Measurements from ENCODE around the gene RAPGEF3.

The RAPGEF3 gene, protein sequence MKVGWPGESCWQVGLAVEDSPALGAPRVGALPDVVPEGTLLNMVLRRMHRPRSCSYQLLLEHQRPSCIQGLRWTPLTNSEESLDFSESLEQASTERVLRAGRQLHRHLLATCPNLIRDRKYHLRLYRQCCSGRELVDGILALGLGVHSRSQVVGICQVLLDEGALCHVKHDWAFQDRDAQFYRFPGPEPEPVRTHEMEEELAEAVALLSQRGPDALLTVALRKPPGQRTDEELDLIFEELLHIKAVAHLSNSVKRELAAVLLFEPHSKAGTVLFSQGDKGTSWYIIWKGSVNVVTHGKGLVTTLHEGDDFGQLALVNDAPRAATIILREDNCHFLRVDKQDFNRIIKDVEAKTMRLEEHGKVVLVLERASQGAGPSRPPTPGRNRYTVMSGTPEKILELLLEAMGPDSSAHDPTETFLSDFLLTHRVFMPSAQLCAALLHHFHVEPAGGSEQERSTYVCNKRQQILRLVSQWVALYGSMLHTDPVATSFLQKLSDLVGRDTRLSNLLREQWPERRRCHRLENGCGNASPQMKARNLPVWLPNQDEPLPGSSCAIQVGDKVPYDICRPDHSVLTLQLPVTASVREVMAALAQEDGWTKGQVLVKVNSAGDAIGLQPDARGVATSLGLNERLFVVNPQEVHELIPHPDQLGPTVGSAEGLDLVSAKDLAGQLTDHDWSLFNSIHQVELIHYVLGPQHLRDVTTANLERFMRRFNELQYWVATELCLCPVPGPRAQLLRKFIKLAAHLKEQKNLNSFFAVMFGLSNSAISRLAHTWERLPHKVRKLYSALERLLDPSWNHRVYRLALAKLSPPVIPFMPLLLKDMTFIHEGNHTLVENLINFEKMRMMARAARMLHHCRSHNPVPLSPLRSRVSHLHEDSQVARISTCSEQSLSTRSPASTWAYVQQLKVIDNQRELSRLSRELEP

DNA sequence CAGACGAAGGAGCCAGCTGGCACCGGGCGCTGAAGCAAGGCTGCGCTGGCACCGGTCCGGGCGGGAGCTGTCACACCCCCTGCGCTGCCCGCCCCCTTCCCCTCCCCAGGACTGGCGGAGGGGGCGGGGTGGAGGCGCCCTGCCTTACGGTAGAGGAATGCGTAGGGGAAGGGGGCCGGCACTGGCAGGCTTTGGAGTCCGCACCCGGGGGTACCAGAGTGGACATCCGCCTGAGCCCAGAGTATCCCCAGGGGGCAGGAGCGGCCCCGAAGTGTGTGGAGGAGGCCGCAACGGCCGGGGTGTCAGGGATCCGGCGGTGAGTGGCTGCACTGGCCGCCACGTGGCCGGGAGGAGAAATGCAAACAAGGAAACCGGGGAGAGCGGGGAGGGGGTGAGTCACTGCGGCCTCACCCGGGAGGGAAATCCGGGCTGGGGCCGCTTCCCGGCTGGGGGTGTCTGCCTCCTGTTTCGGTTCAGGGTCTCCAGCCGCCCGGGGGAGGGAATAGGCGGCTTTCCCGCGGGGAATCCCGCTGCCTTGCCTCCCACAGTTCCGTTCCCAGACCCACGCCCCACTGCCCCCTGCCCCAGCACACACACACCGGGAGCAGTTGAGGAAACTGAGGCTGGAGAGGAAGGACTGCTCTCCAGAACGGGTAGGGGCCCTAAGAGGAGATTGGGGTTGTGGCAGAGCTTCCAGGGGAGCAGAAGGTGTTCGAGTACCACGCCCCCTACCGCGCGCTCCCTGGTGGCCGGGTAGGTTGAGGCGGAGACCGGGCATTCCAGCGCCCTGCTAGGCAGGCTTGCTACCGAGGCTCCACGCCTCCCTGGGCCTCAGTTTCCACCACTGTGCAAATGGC, at the start of gene RAPGEF3:
Gene RAPGEF3, minus strand, starts transcription at position 47 of the 857 bp plus-strand sequence. CDS start 324 bp downstream, outside the sequence.
- peak; percentile 59 for DNase-seq

DNA sequence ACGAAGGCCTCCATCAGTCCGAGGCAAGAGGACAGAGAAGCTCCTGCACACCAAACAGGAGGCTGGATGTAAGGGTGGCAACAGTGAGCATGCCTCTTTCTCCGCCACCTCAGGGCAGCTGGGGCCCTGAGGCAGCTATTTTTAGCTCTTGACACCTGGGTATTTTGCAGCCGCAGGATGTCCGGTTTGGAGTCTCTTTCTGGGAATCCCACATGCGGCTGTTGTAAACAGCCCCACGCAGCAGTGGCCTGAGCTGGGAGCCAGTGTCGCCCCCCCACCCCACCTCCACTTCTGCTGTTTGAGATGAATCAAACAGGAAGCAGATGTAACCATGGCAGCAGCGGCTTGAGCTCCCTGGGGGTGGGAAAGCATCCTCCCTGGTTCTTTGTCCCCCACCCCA, 49.4 kb upstream of the RAPGEF3 start:
- DNase-seq = peak; percentile 79

DNA sequence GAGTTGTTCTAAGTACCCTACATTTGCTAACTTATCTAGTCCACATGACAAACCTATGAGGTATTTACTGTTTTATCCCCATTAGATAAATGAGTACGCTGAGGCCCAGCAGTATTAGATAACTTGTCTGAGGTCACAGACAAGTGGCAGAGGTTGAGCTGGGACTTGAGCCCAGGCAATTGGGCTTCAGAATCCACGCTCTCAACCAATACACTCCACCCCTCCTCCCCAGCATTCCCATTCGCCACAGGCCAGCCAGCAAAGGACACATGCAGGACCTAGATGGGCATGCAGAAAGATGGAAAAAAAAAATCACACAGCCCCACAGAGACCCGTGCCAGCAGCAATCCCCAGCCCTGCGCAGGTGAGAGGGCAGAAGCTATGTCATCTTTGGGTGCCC, 48.7 kb upstream of the RAPGEF3 start:
- no peak for DNase-seq

DNA sequence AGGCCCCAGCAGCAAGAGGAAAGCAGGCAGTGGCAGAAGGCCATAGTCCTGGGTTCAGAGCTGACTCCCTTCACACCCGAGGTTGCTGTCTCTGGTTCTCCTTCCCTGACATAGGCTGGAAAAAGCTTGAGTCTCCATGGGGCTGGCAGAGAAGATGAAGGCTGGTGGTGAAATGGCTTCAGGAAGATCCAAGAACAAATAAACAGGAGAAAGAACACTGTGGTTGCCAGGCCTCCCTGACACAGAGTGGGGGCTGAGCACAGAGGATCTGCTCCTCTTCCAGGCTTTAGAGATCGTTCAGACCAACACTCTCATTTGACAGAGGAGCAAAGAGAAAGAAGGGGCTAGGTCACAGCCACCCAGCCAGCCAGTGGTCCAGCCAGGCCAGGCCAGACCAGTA, 46.7 kb upstream of the RAPGEF3 start:
- no peak for DNase-seq

DNA sequence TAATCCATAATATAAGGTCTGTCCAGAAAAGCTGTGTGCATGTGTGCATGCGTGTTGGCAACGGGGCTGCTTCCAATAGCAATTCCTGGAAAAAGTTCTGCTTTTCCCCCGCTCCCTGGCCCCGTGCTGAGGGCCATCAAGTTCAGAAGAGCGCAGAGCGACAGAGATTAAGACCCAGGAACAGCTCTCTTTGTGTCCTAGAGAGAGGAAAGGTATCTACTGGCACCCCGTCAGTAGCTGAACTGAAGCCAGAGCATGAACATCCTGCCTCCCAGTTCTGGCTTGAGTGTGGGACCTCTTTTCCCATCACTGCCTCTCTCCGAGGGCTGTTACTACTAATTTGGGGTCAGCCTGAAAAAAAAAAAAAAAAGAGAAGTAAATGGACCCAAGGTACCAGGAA, 45.5 kb upstream of the RAPGEF3 start:
- no peak for DNase-seq

DNA sequence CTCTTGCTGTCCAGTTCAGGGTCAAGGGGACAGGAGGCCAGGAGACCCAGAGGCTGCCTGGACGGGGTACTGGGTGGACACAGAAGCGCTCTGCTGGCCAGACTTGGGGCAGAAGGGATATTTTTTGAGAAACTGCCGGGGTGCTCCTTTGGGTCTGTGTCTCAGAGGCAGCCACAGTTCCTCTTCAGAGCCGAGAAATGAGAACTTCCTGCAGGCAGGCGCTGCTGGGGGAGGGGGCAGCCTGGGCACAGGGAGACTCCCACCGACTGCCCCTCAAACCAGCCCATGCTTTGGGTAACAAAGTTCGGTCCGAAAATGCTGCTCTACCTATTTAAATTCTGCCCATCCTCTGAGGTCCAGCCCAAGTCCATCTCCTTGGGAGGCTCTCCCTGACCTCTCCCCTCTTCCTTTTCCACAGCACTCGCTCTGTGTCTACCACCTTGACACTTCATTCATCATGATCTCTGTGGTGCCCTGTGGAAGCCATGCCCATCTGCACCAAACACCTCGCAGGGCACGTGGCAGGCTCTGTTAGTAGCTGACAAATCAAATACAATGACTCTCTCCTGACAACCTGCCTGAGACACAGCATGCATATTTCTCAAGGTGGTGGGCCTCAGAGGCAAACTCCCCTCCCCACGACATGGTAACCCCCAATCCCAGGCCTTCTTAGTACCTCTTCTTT, 44.7 kb upstream of the RAPGEF3 start:
- no peak for DNase-seq

DNA sequence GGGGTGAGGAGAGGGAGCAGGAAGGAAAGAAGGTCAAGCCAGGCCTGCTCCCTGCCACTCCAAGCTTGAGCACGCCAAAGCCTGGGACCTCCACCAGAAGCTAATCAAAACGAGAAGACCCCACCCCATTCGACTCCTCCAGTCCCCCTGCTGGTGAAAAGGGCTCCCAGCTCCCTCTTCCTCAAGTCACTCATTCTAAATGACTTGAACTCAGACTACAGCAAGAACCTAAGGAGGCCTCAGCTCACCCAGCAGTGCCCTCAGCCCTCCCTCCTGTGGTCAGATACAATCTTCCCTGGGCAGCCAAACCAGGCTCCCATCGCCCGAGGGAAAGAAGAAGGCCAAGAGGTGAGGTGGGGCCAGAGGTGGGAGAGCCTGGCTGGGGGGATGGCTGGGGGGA, 43.6 kb upstream of the RAPGEF3 start:
- no peak for DNase-seq

DNA sequence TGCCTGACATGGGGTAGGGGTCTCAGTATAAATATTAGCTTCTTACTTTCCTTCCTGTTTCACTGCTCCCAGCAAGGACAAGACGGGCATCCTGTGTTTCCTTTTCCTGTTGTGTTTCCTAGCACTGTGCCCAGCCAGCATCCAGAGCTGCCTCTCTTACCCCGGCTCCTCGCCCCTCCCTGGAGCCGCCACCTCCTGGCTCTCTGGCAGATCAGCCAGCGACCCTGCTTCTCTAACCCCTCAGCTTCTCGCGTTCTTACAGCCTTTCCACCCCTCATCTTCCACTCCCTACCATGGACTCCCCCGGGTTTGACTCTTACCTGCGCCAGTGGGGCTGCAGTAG, 43.2 kb upstream of the RAPGEF3 start:
- DNase-seq = no peak

DNA sequence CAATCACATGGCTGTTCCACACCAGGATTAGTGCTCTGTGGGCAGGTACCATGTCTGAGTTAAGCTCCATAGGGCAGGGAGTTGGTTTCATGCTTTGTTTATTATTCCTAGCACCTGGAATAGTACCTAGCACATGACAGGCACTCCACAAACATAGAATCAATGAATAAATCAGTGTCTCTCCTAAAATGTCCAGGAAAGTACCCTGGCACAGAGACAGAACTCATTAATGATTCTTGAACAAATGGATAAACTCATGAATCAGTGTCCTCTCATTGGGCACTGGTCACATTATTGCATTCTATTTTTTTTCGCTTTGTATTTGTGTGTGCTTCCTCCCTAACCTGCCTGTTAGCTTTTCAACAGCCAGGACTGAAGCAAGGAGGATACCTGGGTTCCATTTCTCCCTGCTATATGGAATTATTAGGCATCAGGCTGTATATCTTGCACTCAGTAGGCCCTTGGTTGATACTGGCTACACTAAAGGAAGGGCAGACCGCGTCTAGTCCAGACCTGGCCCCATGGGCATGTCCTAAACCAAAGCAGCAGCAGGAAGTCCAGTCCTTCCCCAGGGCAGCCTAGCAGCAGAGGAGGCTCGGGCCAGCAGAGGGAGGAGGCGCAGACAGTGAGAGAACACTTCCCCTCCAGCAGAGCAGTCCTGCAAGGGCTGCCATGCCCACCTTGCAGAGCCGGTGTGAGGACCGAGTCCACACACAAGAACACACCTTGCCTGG, 42.7 kb upstream of the RAPGEF3 start:
- DNase-seq = no peak

DNA sequence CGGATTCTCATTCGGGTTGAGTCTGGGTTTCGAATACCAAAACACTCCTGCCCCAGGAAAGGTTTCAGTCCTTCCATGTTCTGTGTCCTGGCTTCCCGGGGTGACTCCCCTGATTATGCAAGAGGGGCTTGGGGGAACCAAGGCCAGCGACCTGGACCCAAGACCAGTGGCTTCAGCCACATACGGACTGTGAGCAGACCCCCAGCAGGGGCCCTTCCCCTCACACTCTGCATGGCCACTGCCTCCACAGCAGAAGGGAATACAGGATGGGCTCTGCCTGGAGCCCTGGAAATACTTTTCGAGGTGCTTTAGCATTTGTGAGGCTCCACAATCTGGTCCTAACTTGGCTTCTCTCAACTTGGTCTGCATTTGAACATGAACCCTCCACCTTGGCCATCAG, 41.9 kb upstream of the RAPGEF3 start:
- no peak for DNase-seq

DNA sequence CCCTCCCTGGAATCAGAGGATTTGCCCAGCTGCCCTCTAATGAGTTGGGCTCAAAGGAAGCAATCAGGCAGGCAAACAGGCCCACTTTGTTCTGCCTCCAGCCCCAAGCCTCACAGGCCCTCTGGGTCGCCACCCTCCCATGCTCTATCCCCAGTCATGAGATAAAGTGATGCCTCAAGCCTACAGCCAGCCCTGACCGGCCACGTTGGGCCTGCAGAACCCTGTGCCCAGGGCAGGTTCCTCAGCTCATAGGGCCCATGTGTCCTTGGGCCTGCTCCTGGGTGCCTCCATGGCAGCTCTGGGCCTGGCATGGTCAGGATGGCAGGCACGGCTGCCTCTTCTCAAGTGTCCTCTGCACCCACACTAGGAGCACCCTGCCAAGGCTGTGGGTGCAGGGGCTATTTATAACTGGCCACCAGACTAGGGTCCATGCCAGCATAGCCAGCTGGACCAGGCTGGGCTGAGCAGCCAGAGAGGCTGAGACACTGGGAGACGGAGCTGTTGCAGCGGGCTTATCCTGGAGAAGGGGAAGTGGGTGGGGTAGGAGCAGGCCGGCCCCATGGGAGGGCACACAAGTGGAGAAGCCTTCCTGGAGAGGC, 40.8 kb upstream of the RAPGEF3 start:
- no peak for DNase-seq

DNA sequence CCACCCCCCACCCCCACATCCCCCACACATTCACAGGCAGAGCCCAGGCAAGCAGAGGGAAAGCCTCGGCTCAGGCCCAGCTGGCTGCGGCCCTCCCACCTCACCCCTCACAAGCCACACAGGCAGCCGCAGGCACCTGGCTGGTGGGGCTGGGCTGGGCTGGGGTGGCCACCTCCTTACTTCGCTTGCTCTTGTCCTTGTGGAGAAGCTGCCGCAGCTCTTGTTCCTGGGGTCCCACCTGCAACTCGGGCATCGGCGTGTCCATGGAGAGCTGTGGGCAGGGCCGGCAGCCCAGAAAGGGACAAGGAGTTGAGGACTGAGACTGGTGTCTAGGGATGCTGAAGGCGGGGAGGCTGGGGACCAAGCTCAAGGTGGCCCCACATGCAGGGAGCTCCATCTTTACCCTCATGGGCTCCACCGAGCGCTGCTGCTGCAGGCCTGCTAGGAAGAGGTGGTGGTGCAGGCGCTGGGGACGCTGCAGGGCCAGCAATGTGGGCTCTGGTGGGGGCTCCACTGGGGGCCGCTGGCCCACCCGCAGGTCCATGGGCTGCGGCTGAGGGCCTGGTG, 39.8 kb upstream of the RAPGEF3 start:
- DNase-seq = no peak

DNA sequence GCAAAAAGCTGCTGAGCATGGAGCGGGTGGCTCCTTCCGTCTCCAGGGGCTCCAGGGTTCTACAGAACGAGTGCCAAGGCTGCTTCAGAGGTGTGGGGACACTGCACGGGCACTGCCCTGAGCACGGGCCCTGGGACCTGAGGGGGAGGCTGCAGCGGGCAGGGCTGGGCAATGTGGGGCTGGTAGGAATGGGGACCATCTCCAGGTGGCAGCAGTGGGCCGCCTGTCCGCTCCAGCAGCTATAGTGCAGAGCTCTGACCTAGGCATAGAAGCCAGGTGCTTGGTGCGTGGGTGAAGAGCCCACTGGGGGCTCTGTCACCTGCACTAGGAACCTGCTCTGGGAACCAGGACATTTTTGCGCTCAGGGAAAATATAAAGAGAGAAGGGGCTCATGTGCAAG, 38.8 kb upstream of the RAPGEF3 start:
- DNase-seq = no peak

DNA sequence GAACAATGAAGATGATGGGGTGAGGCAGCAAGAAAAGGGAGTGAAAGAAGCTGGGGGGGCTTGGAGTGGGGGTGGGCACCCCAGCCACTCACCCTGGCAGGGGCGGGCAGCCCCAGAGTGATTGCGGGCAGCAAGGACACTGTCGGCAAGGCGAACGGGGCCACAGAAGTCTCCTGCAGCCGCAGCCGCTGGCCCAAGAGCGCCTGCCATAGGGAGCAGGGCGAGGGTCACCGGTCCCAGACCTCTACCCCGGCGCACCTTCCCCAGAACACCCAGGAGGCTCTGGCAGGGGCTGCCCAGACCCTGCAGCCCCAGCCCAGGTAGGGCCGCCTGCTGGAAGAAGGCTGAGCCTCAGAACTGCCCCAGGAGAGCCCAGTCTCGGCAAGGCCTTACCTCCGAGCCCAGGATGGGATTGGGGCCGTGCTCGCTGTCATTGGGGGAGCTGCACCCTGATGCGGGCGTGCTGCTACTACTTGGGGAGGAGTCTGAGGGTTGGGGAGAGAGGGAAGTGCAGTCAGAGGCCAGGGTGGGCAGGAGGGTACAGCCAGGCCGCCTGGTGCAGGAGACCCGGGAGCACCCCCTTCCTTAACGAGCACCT, 37.2 kb upstream of the RAPGEF3 start:
- no peak for DNase-seq

DNA sequence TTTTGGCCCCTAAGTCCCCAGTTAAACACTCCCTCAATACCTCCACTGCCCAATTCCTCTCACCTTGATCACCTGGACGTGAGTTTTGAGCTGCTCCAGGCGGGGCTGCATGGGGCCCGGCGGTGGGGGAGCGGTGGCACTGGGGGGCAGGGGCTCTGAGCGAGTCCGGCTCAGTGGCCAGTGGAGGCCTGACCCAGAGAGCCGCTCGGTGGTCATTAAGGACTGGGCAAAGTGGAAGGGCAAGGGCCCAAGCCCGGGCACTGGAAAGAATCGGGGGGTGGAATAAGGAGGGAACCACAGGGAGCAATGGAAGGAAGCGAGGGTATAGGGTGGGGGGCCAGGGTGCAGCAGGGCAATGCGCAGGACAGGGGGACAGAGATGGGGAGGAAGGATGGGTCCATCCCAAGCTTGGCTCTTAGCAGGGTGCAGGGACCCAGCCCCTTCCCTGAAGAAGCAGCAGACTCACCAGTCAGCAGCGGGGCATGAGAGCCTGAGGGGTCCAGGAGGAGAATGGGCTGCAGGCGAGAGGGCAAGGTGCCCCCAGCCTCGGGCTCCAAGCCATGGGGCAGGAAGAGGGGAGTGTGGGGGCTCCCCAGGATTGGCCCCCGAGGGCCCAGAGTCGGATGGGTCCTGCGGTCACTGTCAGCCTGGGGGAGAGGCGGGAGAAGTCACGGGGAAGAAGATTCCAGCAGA, 36.6 kb upstream of the RAPGEF3 start:
- no peak for DNase-seq

DNA sequence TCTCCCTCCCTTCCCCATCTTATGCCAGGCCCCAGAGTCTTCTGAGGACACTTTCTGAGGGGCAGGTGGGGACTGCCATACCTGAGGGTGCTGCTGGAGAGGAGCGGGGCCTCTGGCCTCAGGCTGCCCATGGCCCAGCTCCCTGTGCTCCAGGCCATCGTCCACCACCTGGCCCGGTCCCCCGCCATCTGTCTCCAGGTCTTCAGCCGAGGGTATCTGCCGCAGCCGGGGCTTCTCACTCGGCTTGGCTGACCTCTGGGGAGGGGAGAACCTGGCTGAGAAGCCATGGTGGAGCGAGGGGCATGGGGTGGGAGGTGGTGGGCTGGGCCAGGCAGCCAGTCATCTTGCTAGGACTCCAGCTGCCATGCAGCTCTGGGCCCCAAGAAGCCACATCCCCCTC, 36.0 kb upstream of the RAPGEF3 start:
- DNase-seq = no peak

DNA sequence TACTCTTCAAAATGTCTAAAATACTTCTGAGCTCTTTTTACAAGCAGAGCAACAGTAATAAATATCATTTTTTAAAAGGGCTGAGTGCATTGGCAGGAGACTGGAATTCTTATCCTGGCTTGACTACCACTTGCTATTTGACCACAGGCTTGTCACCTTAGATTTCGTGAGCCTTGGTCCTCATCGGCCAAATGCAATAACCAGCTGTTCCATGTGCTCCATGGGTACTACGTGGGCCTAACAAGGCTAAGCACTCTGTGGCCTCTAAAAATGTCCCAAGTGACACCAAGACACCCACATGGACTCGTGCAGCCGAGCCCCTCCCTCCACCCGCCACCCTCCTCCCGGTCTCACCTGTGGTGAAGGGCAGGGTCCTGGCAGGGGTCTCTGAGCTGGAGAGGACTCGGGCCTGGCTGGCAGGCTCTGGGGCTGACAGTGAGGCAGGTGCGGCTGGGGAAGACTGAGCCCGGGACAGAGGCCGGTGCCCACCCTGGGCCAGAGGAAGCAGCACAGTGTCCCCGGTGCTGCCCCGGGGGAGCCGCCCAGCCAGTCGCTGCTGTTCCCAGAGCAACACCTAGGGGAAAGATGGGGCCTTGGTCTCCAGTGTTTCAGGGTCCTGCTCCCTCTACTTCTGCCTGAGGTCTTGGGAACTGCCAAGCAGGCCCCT, 34.5 kb upstream of the RAPGEF3 start:
- no peak for DNase-seq

DNA sequence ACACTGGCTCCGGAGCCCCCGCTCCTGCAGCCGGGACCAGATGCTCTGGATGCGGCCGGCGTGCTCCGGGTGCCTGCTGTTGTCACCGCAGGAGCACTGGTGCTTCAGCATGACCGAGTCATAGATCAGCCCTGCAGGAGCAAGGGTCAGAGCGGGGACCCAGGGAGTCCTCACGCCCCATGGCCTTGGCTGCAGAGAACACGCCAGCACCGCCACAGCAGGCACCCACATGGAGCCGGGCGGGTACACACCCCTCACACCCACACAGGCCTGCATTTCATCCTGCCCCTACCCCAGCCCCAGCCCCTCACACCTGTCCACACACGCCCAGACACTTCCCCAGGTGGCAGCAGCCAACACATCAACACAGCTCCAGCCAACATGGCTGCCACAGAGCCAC, 33.2 kb upstream of the RAPGEF3 start:
- no peak for DNase-seq

DNA sequence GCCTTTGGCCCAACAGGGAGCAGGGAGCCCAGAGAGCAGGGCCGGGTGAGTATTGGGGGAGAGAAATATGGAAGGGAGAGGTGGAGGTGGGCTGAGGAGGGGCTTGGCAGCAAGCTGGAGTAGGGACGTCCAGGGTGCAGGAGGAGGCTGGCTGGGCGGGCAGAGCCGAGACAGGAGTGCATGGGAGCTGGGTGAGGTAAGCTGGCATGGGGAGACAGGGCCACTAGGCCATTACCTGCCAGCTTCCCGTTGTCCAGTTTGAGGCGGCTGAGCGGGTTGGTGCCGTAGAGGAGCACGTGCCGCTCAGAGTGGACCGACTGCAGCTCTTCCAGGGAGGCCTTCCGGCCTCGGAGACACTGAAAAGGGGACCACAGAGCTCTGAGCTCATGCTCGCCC, 32.7 kb upstream of the RAPGEF3 start:
- DNase-seq = no peak

Data from stimulated activated naive CD4-positive, alpha-beta T cell treated with Interleukin-2 at 50 U/mL for 16 hours (primary cell).